VCaP (cell line): Measurements from ENCODE around the gene PLD5.
"Not testable (repeated sequence)": the region's sequence is repeated elsewhere in the genome, so short reads cannot be mapped to it uniquely, and the experiment has no call there.

ENCODE experiments used
- H3K27ac ChIP-seq: fragments of 450-650 bp; 2 replicates; pipeline ENCODE4 v1.5.1; 2017
- CTCF ChIP-seq: fragments of 450-650 bp; conservative IDR thresholded peaks from 2 replicates; pipeline ENCODE4 v1.5.1; 2017; ENCODE audit warnings: mild to moderate bottlenecking, moderate library complexity

The PLD5 gene

GRCh38 chr1:242216368-242216767 is 308.1 kb downstream of the PLD5 start:
- TF ChIP-seq CTCF, result no peak
- H3K27ac ChIP-seq, result no peak overlapping the region

GRCh38 chr1:242214455-242214854 is 310.0 kb downstream of the PLD5 start:
- not testable (repeated sequence) for H3K27ac ChIP-seq

GRCh38 chr1:242212961-242213360 is 311.5 kb downstream of the PLD5 start:
- H3K27ac ChIP-seq, result not testable (repeated sequence)

- H3K27ac ChIP-seq, result no peak overlapping the region
- no peak for TF ChIP-seq CTCF
Measured at GRCh38 chr1:242212401-242212800, 312.1 kb downstream of the PLD5 start.

- no peak for TF ChIP-seq CTCF
- H3K27ac ChIP-seq, result no peak overlapping the region
Measured at GRCh38 chr1:242211254-242212022, 313.1 kb downstream of the PLD5 start.

GRCh38 chr1:242210316-242210715 is 314.2 kb downstream of the PLD5 start:
- H3K27ac ChIP-seq, result not testable (repeated sequence)

- TF ChIP-seq CTCF, result no peak
- no peak overlapping the region for H3K27ac ChIP-seq
Measured at GRCh38 chr1:242209063-242209462, 315.4 kb downstream of the PLD5 start.

- H3K27ac ChIP-seq, result no peak overlapping the region
- no peak for TF ChIP-seq CTCF
Measured at GRCh38 chr1:242208021-242208420, 316.5 kb downstream of the PLD5 start.

- TF ChIP-seq CTCF, result no peak
- no peak overlapping the region for H3K27ac ChIP-seq
Measured at GRCh38 chr1:242206994-242207393, 317.5 kb downstream of the PLD5 start.
